Natural killer cell (primary cell): ENCODE measurements around the gene CARD11. TPM values are rescaled to one million over a fixed set of nuclear protein-coding genes. Genes with fewer than 3 reads are reported as not detected.

ENCODE experiments used
- ATAC-seq, 3 donors: fragments of 150-1000 bp in 2 of 3; fragments of 200-7000 bp in 1 of 3; cut with Tn5 transposase; 1 replicate in 1 of 3; 2 replicates in 2 of 3; pipeline ENCODE4 v1.10.0; 2021; ENCODE audit warnings: mild to moderate bottlenecking in 2 of 3, moderate library complexity in 2 of 3
- DNase-seq, 2 donors: peaks; one replicate each; pipeline versions ENCODE4 v3.0.0 to v3.0.0-alpha.2; 2013 to 2021; ENCODE audit warnings: mixed read lengths in 1 of 2
- H3K27ac ChIP-seq: one replicate; pipeline ENCODE4 v1.5.1; 2013; ENCODE audit warnings: mild to moderate bottlenecking, low read length
- H3K27me3 ChIP-seq: one replicate; pipeline ENCODE4 v1.6.1; 2013; ENCODE audit warnings: low read length; ENCODE audit not compliant: control insufficient read depth, insufficient read depth
- H3K36me3 ChIP-seq: one replicate; pipeline ENCODE4 v1.6.1; 2013; ENCODE audit warnings: low read length; ENCODE audit not compliant: control insufficient read depth, insufficient read depth
- H3K4me1 ChIP-seq: one replicate; pipeline ENCODE4 v1.6.1; 2013; ENCODE audit warnings: low read length; ENCODE audit not compliant: control insufficient read depth, insufficient read depth
- H3K4me3 ChIP-seq: one replicate; pipeline ENCODE4 v1.5.1; 2013; ENCODE audit warnings: low read length
- H3K9me3 ChIP-seq: one replicate; pipeline ENCODE4 v1.6.1; 2013; ENCODE audit warnings: low read length; ENCODE audit not compliant: control insufficient read depth, insufficient read depth
- H3K27ac Mint-ChIP-seq, 2 donors: one replicate each; pipeline ENCODE4 v1.8.0; 2022; ENCODE audit warnings: mild to moderate bottlenecking in 2 of 2, mixed read lengths in 2 of 2, moderate library complexity in 1 of 2
- H3K27me3 Mint-ChIP-seq, 2 donors: one replicate each; pipeline ENCODE4 v1.8.0; 2022; ENCODE audit warnings: low read depth in 2 of 2, mixed read lengths in 2 of 2
- H3K36me3 Mint-ChIP-seq: one replicate; pipeline ENCODE4 v1.8.0; 2022; ENCODE audit warnings: mixed read lengths
- H3K4me1 Mint-ChIP-seq, 2 donors: one replicate each; pipeline ENCODE4 v1.8.0; 2022; ENCODE audit warnings: mixed read lengths in 2 of 2
- H3K4me3 Mint-ChIP-seq: one replicate; pipeline ENCODE4 v1.8.0; 2022; ENCODE audit warnings: mild to moderate bottlenecking, moderate library complexity, mixed read lengths
- H3K9me3 Mint-ChIP-seq, 2 donors: one replicate each; pipeline ENCODE4 v1.8.0; 2022; ENCODE audit warnings: mixed read lengths in 2 of 2
- CTCF ChIP-seq: fragments of 200-600 bp; IDR thresholded peaks from one replicate; pipeline ENCODE4 v1.8.0; 2022; ENCODE audit warnings: antibody characterized with exemption
- WGBS: methylation state at CpG from one replicate; pipeline ENCODE4 v1.1.7; 2013; ENCODE audit warnings: missing lambda C conversion rate; ENCODE audit not compliant: insufficient coverage; 5-methylcytosine and 5-hydroxymethylcytosine counted together
- intact Hi-C: fragments of 100-400 bp; cut with micrococcal nuclease; formaldehyde crosslinking; loops from one replicate; pipeline ENCODE4 v1.14.2; 2022
- total RNA-seq, 4 donors: library from RNA; stranded (reverse); fragments of 120-200 nt in 1 of 4; gene quantifications; one replicate each; pipeline versions ENCODE4 v1.2.3 to v1.2.4, GENCODE V29; 2013 to 2022

The CARD11 gene
- total RNA-seq, 3 donors from 2014 or later (not counting 1 experiment from before 2014, with no cell fraction given) = 196 to 233 (median 199) TPM

- H3K27ac Mint-ChIP-seq = peak overlapping the region; percentile 93 to 97
- peak; percentile 88 to 93 (median 90) for ATAC-seq
- peaks cover 61% of the 10 kb centered on the region for H3K4me1 ChIP-seq
These were observed 19.5 kb upstream of the CARD11 start for GRCh38 chr7:3063016-3063753.

GRCh38 chr7:3057066-3057420, 13.4 kb upstream of the CARD11 start:
- ATAC-seq (no peak), DNase-seq (no peak)
- H3K4me1 ChIP-seq = no peaks in the 10 kb centered on the region
- WGBS = 88% methylated on average over 9 of the region's 9 CpGs
- no peak overlapping the region for H3K27ac ChIP-seq
- intact Hi-C loops = no loop called here
- no peaks in the 10 kb centered on the region for H3K36me3 ChIP-seq
- TF ChIP-seq CTCF = no peak
- Mint-ChIP-seq H3K4me1 (no peaks in the 10 kb centered on the region), H3K27me3 (no peaks in the 10 kb centered on the region), H3K4me3 (no peak overlapping the region), H3K36me3 (peaks cover 10% of the 10 kb centered on the region), H3K9me3 (peaks cover 3% of the 10 kb centered on the region in 2 donors), H3K27ac (no peak overlapping the region)
- H3K9me3 ChIP-seq = peaks cover 5% of the 10 kb centered on the region
- H3K4me3 ChIP-seq = no peak overlapping the region
- H3K27me3 ChIP-seq = no peaks in the 10 kb centered on the region

More at GRCh38 chr7:3063016-3063753, 19.5 kb upstream of the CARD11 start:
- H3K9me3 ChIP-seq = no peaks in the 10 kb centered on the region
- Mint-ChIP-seq H3K36me3 (no peaks in the 10 kb centered on the region), H3K9me3 (no peaks in the 10 kb centered on the region), H3K4me3 (peak overlapping the region; percentile 81), H3K27me3 (no peaks in the 10 kb centered on the region), H3K4me1 (peaks cover 53 to 57% of the 10 kb centered on the region in 2 donors)
- no peak for TF ChIP-seq CTCF
- 41% methylated on average over 6 of the region's 7 CpGs for WGBS
- H3K36me3 ChIP-seq = no peaks in the 10 kb centered on the region
- intact Hi-C loops = no loop called here
- H3K27me3 ChIP-seq = no peaks in the 10 kb centered on the region
- no peak overlapping the region for H3K4me3 ChIP-seq
- peak; percentile 64 to 79 for DNase-seq
- H3K27ac ChIP-seq = peak overlapping the region; percentile 77

- TF ChIP-seq CTCF = no peak
- DNase-seq = no peak
- H3K4me1 Mint-ChIP-seq = no peaks in the 10 kb centered on the region
These were observed 12.8 kb upstream of the CARD11 start for GRCh38 chr7:3056234-3057065.

More at GRCh38 chr7:3056234-3057065, 12.8 kb upstream of the CARD11 start:
- H3K9me3 Mint-ChIP-seq = peaks cover 3% of the 10 kb centered on the region in 2 donors
- H3K4me3 Mint-ChIP-seq = no peak overlapping the region
- no peak overlapping the region for H3K27ac Mint-ChIP-seq
- no peak overlapping the region for H3K27ac ChIP-seq
- ATAC-seq = no peak
- WGBS = 93% methylated on average over 24 of the region's 24 CpGs
- no peak overlapping the region for H3K4me3 ChIP-seq
- H3K36me3 ChIP-seq = no peaks in the 10 kb centered on the region
- no peaks in the 10 kb centered on the region for H3K27me3 ChIP-seq
- no peaks in the 10 kb centered on the region for H3K4me1 ChIP-seq
- H3K36me3 Mint-ChIP-seq = peaks cover 11% of the 10 kb centered on the region
- H3K27me3 Mint-ChIP-seq = no peaks in the 10 kb centered on the region
- intact Hi-C loops = no loop called here
- H3K9me3 ChIP-seq = peaks cover 5% of the 10 kb centered on the region
